Neural progenitor cell (in vitro differentiated cells): ENCODE results near the gene SNX11. TPM values are rescaled to one million over a fixed set of nuclear protein-coding genes. Genes with fewer than 3 reads are reported as not detected.

Experiments used
- DNase-seq: peaks from one replicate; pipeline ENCODE4 v3.0.0-alpha.2; 2016; ENCODE audit warnings: low spot score
- H2AFZ ChIP-seq: fragments of 200-600 bp; sonication (generic); replicated peaks from 2 replicates; pipeline ENCODE4 v1.6.1; 2016; ENCODE audit warnings: antibody characterized with exemption
- H3F3A ChIP-seq: fragments of 200-600 bp; sonication (generic); 2 replicates; pipeline ENCODE4 v1.6.1; 2016; ENCODE audit warnings: antibody characterized with exemption, low read depth
- H3K27ac ChIP-seq: fragments of 200-600 bp; sonication (generic); 2 replicates; pipeline ENCODE4 v1.5.1; 2016; ENCODE audit warnings: mild to moderate bottlenecking
- H3K27me3 ChIP-seq: fragments of 200-600 bp; sonication (generic); 2 replicates; pipeline ENCODE4 v1.6.1; 2016; ENCODE audit warnings: mild to moderate bottlenecking, moderate library complexity
- H3K36me3 ChIP-seq: fragments of 200-600 bp; sonication (generic); 2 replicates; pipeline ENCODE4 v1.5.1; 2016
- H3K4me1 ChIP-seq: fragments of 200-600 bp; sonication (generic); 2 replicates; pipeline ENCODE4 v1.6.1; 2016; ENCODE audit warnings: mixed run types
- H3K4me2 ChIP-seq: fragments of 200-600 bp; sonication (generic); 2 replicates; pipeline ENCODE4 v1.6.1; 2016
- H3K4me3 ChIP-seq: fragments of 200-600 bp; sonication (generic); 2 replicates; pipeline ENCODE4 v1.5.1; 2016
- H3K79me2 ChIP-seq: fragments of 200-600 bp; sonication (generic); 2 replicates; pipeline ENCODE4 v1.6.1; 2016; ENCODE audit warnings: low read depth
- H3K9ac ChIP-seq: fragments of 200-600 bp; sonication (generic); 2 replicates; pipeline ENCODE4 v1.6.1; 2016
- H3K9me3 ChIP-seq: fragments of 200-600 bp; sonication (generic); 2 replicates; pipeline ENCODE4 v1.5.1; 2016; ENCODE audit warnings: low read depth
- H4K20me1 ChIP-seq: fragments of 200-600 bp; sonication (generic); 2 replicates; pipeline ENCODE4 v1.6.1; 2016; ENCODE audit warnings: low read depth
- H3K27ac Mint-ChIP-seq: 3 replicates; pipeline ENCODE4 v1.8.0; 2021; ENCODE audit warnings: mixed read lengths
- H3K27me3 Mint-ChIP-seq: 2 replicates; pipeline ENCODE4 v1.8.0; 2022; ENCODE audit warnings: low read depth, mild to moderate bottlenecking, inconsistent platforms, moderate library complexity, mixed read lengths; ENCODE audit not compliant: insufficient read depth
- H3K36me3 Mint-ChIP-seq: 3 replicates; pipeline ENCODE4 v1.8.0; 2021; ENCODE audit warnings: mixed read lengths
- H3K4me1 Mint-ChIP-seq: 3 replicates; pipeline ENCODE4 v1.8.0; 2021; ENCODE audit warnings: mixed read lengths
- H3K4me3 Mint-ChIP-seq: 3 replicates; pipeline ENCODE4 v1.8.0; 2021; ENCODE audit warnings: mild to moderate bottlenecking, moderate library complexity, mixed read lengths
- H3K9me3 Mint-ChIP-seq: 3 replicates; pipeline ENCODE4 v1.8.0; 2020; ENCODE audit warnings: mixed read lengths
- CTCF ChIP-seq: fragments of 200-600 bp; sonication (generic); IDR thresholded peaks from 2 replicates; pipeline ENCODE4 v1.5.1; 2017; ENCODE audit warnings: antibody characterized with exemption, mild to moderate bottlenecking
- EZH2 ChIP-seq: fragments of 200-600 bp; sonication (generic); IDR thresholded peaks from 2 replicates; pipeline ENCODE4 v1.6.1; 2017; ENCODE audit warnings: antibody characterized with exemption, mild to moderate bottlenecking, moderate library complexity
- EZH2phosphoT487 ChIP-seq: fragments of 200-600 bp; sonication (generic); IDR thresholded peaks from 2 replicates; pipeline ENCODE4 v1.6.1; 2017; ENCODE audit warnings: antibody characterized with exemption
- total RNA-seq: library from RNA; depleted of rRNA; stranded (reverse); fragments of >200 nt; gene quantifications from 2 replicates; pipeline ENCODE4 v1.2.3, GENCODE V29; 2015; ENCODE audit warnings: low replicate concordance

SNX11 gene
- total RNA-seq, 1 donor from 2014 or later: 23.4 TPM

GRCh38 chr17:48153691-48154358, 46.3 kb downstream of the SNX11 start:
- Histone ChIP-seq H3K4me2 (no peak overlapping the region), H3K9ac (no peak overlapping the region), H3K9me3 (no peaks in the 10 kb centered on the region), H3K36me3 (no peaks in the 10 kb centered on the region), H3K4me1 (peaks cover 25% of the 10 kb centered on the region), H3K27ac (no peak overlapping the region), H3F3A (peaks cover 5% of the 10 kb centered on the region), H3K4me3 (no peak overlapping the region), H4K20me1 (no peaks in the 10 kb centered on the region), H3K27me3 (peaks cover 38% of the 10 kb centered on the region), H2AFZ (no peak overlapping the region), H3K79me2 (no peaks in the 10 kb centered on the region)
- Mint-ChIP-seq H3K4me1 (peaks cover 55% of the 10 kb centered on the region), H3K9me3 (no peaks in the 10 kb centered on the region), H3K27me3 (peaks cover 16% of the 10 kb centered on the region), H3K36me3 (no peaks in the 10 kb centered on the region), H3K27ac (no peak overlapping the region), H3K4me3 (no peak overlapping the region)
- peak; percentile 68 for TF ChIP-seq CTCF
- peak; percentile 24 for TF ChIP-seq EZH2phosphoT487
- no peak for TF ChIP-seq EZH2
- peak; percentile 72 for DNase-seq

- peaks cover 7% of the 10 kb centered on the region for H3F3A ChIP-seq
- H3K27me3 ChIP-seq: peaks cover 22% of the 10 kb centered on the region
- Mint-ChIP-seq H3K9me3 (no peaks in the 10 kb centered on the region), H3K4me3 (peak overlapping the region; percentile 70), H3K27me3 (peaks cover 18% of the 10 kb centered on the region), H3K36me3 (no peaks in the 10 kb centered on the region), H3K27ac (no peak overlapping the region), H3K4me1 (peaks cover 52% of the 10 kb centered on the region)
- H4K20me1 ChIP-seq: no peaks in the 10 kb centered on the region
- H3K79me2 ChIP-seq: no peaks in the 10 kb centered on the region
- peak overlapping the region; percentile 24 for H2AFZ ChIP-seq
- H3K36me3 ChIP-seq: no peaks in the 10 kb centered on the region
- H3K4me3 ChIP-seq: no peak overlapping the region
- no peaks in the 10 kb centered on the region for H3K9me3 ChIP-seq
- no peak overlapping the region for H3K27ac ChIP-seq
- no peak overlapping the region for H3K9ac ChIP-seq
- H3K4me2 ChIP-seq: peak overlapping the region; percentile 20
- TF ChIP-seq CTCF (no peak), EZH2phosphoT487 (no peak), EZH2 (no peak)
- DNase-seq: peak; percentile 46
- peaks cover 16% of the 10 kb centered on the region for H3K4me1 ChIP-seq
Measured at GRCh38 chr17:48155889-48156611, 48.5 kb downstream of the SNX11 start.

DNA sequence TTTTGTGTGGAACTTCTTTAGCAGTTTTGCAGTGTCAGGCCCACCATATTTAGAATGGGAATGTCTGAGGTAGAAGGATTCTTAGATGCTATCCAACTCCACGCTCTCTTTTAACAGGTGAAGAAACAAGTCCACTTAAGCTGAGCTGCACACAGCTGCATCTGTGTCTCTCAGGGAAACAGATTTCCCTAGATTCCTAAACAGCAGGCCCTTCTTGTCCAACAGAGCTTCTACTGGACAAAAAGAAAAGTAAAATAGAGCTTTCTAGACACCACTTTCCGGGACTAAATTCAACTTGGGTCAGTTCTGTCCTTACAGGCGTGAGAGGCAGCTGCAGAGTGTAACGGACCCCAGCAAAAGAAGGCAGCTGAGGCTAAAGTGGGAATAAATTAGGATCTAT, 51.7 kb downstream of the SNX11 start:
- Mint-ChIP-seq H3K27ac (no peak overlapping the region), H3K4me1 (peaks cover 42% of the 10 kb centered on the region)

More for the DNA sequence above, 51.7 kb downstream of the SNX11 start:
- H3K36me3 ChIP-seq: no peaks in the 10 kb centered on the region
- no peak overlapping the region for H3K4me3 ChIP-seq
- H4K20me1 ChIP-seq: no peaks in the 10 kb centered on the region
- TF ChIP-seq EZH2 (no peak), CTCF (no peak), EZH2phosphoT487 (no peak)
- H3F3A ChIP-seq: peaks cover 7% of the 10 kb centered on the region
- Mint-ChIP-seq H3K9me3 (no peaks in the 10 kb centered on the region), H3K4me3 (no peak overlapping the region), H3K36me3 (no peaks in the 10 kb centered on the region), H3K27me3 (peaks cover 19% of the 10 kb centered on the region)
- H3K4me2 ChIP-seq: no peak overlapping the region
- no peak overlapping the region for H2AFZ ChIP-seq
- no peak overlapping the region for H3K9ac ChIP-seq
- no peak for DNase-seq
- H3K27me3 ChIP-seq: peaks cover 7% of the 10 kb centered on the region
- H3K4me1 ChIP-seq: peaks cover 14% of the 10 kb centered on the region
- H3K79me2 ChIP-seq: no peaks in the 10 kb centered on the region
- no peaks in the 10 kb centered on the region for H3K9me3 ChIP-seq
- H3K27ac ChIP-seq: no peak overlapping the region
